ENCODE data around the gene ATP1B1.

ATP1B1 gene

GRCh38 chr1:169094897-169095569 lies 11.5 kb upstream of the ATP1B1 start:
- DNase-seq = no peak

- DNase-seq = no peak
Observed at GRCh38 chr1:169098380-169098779, 8.1 kb upstream of the ATP1B1 start.

- DNase-seq = no peak
Observed at GRCh38 chr1:169099561-169099960, 6.9 kb upstream of the ATP1B1 start.

GRCh38 chr1:169100208-169100607 lies 6.3 kb upstream of the ATP1B1 start:
- DNase-seq = no peak

- DNase-seq = no peak
Observed at GRCh38 chr1:169100651-169101088, 5.8 kb upstream of the ATP1B1 start.

GRCh38 chr1:169102567-169102966 lies 3.9 kb upstream of the ATP1B1 start:
- DNase-seq = no peak

GRCh38 chr1:169103002-169103401 lies 3.5 kb upstream of the ATP1B1 start:
- no peak for DNase-seq

GRCh38 chr1:169103480-169103893 lies 3.0 kb upstream of the ATP1B1 start:
- no peak for DNase-seq

GRCh38 chr1:169105087-169105433 lies 1.4 kb upstream of the ATP1B1 start:
- no peak for DNase-seq

- DNase-seq = peak in 1 of 2 donors; percentile 36
Observed at GRCh38 chr1:169105434-169106094, 926 bp upstream of the ATP1B1 start.

- no peak for DNase-seq
Observed at GRCh38 chr1:169106921-169107602, 572 bp downstream of the ATP1B1 start.

GRCh38 chr1:169107603-169108208 lies 1.2 kb downstream of the ATP1B1 start:
- no peak for DNase-seq

- DNase-seq = no peak
Observed at GRCh38 chr1:169108223-169108622, 1.7 kb downstream of the ATP1B1 start.

- peak in 1 of 2 donors; percentile 24 for DNase-seq
Observed at GRCh38 chr1:169108863-169109560, 2.5 kb downstream of the ATP1B1 start.

- DNase-seq = no peak
Observed at GRCh38 chr1:169109561-169110134, 3.2 kb downstream of the ATP1B1 start.

GRCh38 chr1:169110236-169110635 lies 3.7 kb downstream of the ATP1B1 start:
- no peak for DNase-seq

- DNase-seq = no peak
Observed at GRCh38 chr1:169110689-169111447, 4.4 kb downstream of the ATP1B1 start.

- DNase-seq = no peak
Observed at GRCh38 chr1:169111472-169111871, 5.0 kb downstream of the ATP1B1 start.

- no peak for DNase-seq
Observed at GRCh38 chr1:169112241-169112640, 5.8 kb downstream of the ATP1B1 start.

GRCh38 chr1:169113613-169114119 lies 7.2 kb downstream of the ATP1B1 start:
- DNase-seq = no peak

- no peak for DNase-seq
Observed at GRCh38 chr1:169115891-169116585, 9.5 kb downstream of the ATP1B1 start.

Measured in CD4-positive, alpha-beta T cell treated with Interleukin-4 for 1 hour (primary cell).